ENCODE measurements around the gene CLDN9. TPM values are rescaled to one million over a fixed set of nuclear protein-coding genes. Genes with fewer than 3 reads are reported as not detected.

Gene CLDN9
- polyA plus RNA-seq, 2 of the 4 experiments (the other 2 are of a cell fraction) = 0.03 to 0.06 TPM

GRCh38 chr16:3004319-3004718, 8.4 kb upstream of the CLDN9 start:
- ChIA-PET CTCF (interaction anchor here (0.6 to 14.8 kb wide), 21 partner anchors 8 to 1278 kb away, joined by 3 to 214 read pairs (median 4); partner anchors contain the start of genes CLDN6, HCFC1R1, THOC6 and TNFRSF12A), POLR2A (interaction anchor here (1.7 to 9.6 kb wide), 2 partner anchors 17 to 24 kb away, joined by 7 to 107 read pairs; partner anchors contain the start of genes HCFC1R1, THOC6 and TNFRSF12A)
- Histone ChIP-seq H3K27ac (peak overlapping the region; percentile 76 to 87; a peak in 5 of 6 replicates), H3K4me3 (peak overlapping the region; percentile 65), H3K9me3 (no peaks in the 10 kb centered on the region), H3K4me1 (peaks cover 15% of the 10 kb centered on the region; the same call in 2 of the 3 replicates), H3K4me2 (peak overlapping the region; percentile 100)
- DNase-seq (ENCODE audit: low read depth in 1 of 2, low spot score in 1 of 2) (no peak), ATAC-seq (peak in 1 of 2 experiments; percentile 69; a peak in 3 of 6 replicates), FAIRE-seq (no peak)
- WGBS (ENCODE audit: missing lambda C conversion rate) = 3% methylated on average over 7 of the region's 67 CpGs
- no peak for TF ChIP-seq RCOR1 (IDR thresholded peaks at IDR 0.05; ENCODE audit: low read depth, low read length)
- TF ChIP-seq HDAC2 (IDR thresholded peaks at IDR 0.05) = no peak
- no peak for TF ChIP-seq MAFK (IDR thresholded peaks at IDR 0.05; ENCODE audit: partially characterized antibody)
- TF ChIP-seq, protein P1, sequence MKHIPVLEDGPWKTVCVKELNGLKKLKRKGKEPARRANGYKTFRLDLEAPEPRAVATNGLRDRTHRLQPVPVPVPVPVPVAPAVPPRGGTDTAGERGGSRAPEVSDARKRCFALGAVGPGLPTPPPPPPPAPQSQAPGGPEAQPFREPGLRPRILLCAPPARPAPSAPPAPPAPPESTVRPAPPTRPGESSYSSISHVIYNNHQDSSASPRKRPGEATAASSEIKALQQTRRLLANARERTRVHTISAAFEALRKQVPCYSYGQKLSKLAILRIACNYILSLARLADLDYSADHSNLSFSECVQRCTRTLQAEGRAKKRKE (CRISPR knock-in tag; IDR thresholded peaks at IDR 0.05; ENCODE audit: low read depth) = no peak
- no peak for TF ChIP-seq HEYL (CRISPR knock-in tag; IDR thresholded peaks at IDR 0.05)
- no peak for TF ChIP-seq JUN (IDR thresholded peaks at IDR 0.05)
- TF ChIP-seq, protein P2, sequence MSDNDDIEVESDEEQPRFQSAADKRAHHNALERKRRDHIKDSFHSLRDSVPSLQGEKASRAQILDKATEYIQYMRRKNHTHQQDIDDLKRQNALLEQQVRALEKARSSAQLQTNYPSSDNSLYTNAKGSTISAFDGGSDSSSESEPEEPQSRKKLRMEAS (IDR thresholded peaks at IDR 0.05) = no peak
- TF ChIP-seq CEBPB (IDR thresholded peaks at IDR 0.05) = no peak
- no peak for TF ChIP-seq EHF (CRISPR knock-in tag; IDR thresholded peaks at IDR 0.05)
- no peak for TF ChIP-seq FOSL2 (IDR thresholded peaks at IDR 0.05)
- no peak for TF ChIP-seq FOSL2 (CRISPR knock-in tag; IDR thresholded peaks at IDR 0.05)
- TF ChIP-seq POLR2AphosphoS2 (conservative IDR thresholded peaks at IDR 0.05; ENCODE audit: low read length) = no peak
- TF ChIP-seq CBX8 (IDR thresholded peaks at IDR 0.05) = no peak
- TF ChIP-seq MAZ (IDR thresholded peaks at IDR 0.05; ENCODE audit: borderline replicate concordance, low read depth, low read length) = no peak
- TF ChIP-seq HOXA7 (CRISPR knock-in tag; IDR thresholded peaks at IDR 0.05) = no peak
- TF ChIP-seq REST (IDR thresholded peaks at IDR 0.05) = no peak
- no peak for TF ChIP-seq TFCP2L1 (CRISPR knock-in tag; IDR thresholded peaks at IDR 0.05)
- no peak for TF ChIP-seq NPAS2 (CRISPR knock-in tag; IDR thresholded peaks at IDR 0.05; ENCODE audit: borderline replicate concordance)
- TF ChIP-seq FOXS1 (CRISPR knock-in tag; IDR thresholded peaks at IDR 0.05) = no peak
- TF ChIP-seq, protein P3, sequence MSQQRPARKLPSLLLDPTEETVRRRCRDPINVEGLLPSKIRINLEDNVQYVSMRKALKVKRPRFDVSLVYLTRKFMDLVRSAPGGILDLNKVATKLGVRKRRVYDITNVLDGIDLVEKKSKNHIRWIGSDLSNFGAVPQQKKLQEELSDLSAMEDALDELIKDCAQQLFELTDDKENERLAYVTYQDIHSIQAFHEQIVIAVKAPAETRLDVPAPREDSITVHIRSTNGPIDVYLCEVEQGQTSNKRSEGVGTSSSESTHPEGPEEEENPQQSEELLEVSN (IDR thresholded peaks at IDR 0.05; ENCODE audit: borderline replicate concordance, low read depth) = no peak

DNA sequence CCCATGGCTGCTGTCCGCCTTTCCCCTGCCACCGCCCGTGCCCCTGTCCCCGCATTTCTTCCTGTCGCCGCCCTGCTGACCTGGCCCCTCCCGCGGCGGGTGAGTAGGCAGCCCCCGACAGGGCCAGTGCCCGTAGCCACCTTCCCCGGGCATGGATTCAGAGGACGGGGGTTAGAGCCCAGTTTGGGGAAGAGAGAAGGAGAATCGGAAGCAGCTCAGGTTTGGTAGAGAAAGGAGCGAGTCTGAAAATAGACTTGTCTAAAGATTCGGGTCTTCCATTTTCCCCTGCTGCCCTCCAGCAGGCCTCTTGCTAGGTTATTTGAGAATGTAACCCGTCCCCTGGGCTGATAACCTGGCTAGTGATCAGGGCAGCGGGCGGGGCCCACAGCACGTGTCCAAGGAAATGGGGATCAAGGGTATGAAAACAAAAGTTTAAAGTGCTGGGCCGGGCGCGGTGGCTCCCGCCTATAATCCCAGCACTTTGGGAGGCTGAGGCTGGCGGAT, 7.9 kb upstream of the CLDN9 start:
- Histone ChIP-seq H3K4me3 (peak overlapping the region; percentile 65), H3K9me3 (no peaks in the 10 kb centered on the region), H3K4me1 (peaks cover 15% of the 10 kb centered on the region; the same call in 2 of the 3 replicates), H3K27ac (peak overlapping the region; percentile 76 to 87), H3K4me2 (peak overlapping the region; percentile 100)
- CTCF ChIA-PET = interaction anchor here (1.2 to 14.8 kb wide), 4 partner anchors 10 to 25 kb away, joined by 3 to 214 read pairs (median 64); partner anchors contain the start of genes CLDN6, HCFC1R1, THOC6 and TNFRSF12A
- FAIRE-seq = no peak
- POLR2A ChIA-PET = interaction anchor here (1.7 to 9.6 kb wide), 2 partner anchors 17 to 24 kb away, joined by 7 to 107 read pairs; partner anchors contain the start of genes HCFC1R1, THOC6 and TNFRSF12A
- peak in 1 of 2 experiments; percentile 36 for DNase-seq (ENCODE audit: low read depth in 1 of 2, low spot score in 1 of 2)
- peak in 1 of 2 experiments; percentile 5; a peak in 1 of 6 replicates for ATAC-seq
- whole genome bisulfite sequencing (ENCODE audit: missing lambda C conversion rate) = 24% methylated on average over 15 of the region's 25 CpGs
- no peak for TF ChIP-seq KDM1A (IDR thresholded peaks at IDR 0.05; ENCODE audit: low read depth)
- no peak for TF ChIP-seq MYC (IDR thresholded peaks at IDR 0.05; ENCODE audit: borderline replicate concordance, low read length)
- TF ChIP-seq, protein P1 (CRISPR knock-in tag; IDR thresholded peaks at IDR 0.05; ENCODE audit: low read depth) = no peak
- TF ChIP-seq HMGXB4 (CRISPR knock-in tag; IDR thresholded peaks at IDR 0.05; ENCODE audit: borderline replicate concordance) = no peak
- TF ChIP-seq FOXS1 (CRISPR knock-in tag; IDR thresholded peaks at IDR 0.05) = no peak
- no peak for TF ChIP-seq HOXA7 (CRISPR knock-in tag; IDR thresholded peaks at IDR 0.05)
- TF ChIP-seq, protein P4, sequence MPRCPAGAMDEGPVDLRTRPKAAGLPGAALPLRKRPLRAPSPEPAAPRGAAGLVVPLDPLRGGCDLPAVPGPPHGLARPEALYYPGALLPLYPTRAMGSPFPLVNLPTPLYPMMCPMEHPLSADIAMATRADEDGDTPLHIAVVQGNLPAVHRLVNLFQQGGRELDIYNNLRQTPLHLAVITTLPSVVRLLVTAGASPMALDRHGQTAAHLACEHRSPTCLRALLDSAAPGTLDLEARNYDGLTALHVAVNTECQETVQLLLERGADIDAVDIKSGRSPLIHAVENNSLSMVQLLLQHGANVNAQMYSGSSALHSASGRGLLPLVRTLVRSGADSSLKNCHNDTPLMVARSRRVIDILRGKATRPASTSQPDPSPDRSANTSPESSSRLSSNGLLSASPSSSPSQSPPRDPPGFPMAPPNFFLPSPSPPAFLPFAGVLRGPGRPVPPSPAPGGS (IDR thresholded peaks at IDR 0.05) = no peak
- no peak for TF ChIP-seq GATA3 (IDR thresholded peaks at IDR 0.05; ENCODE audit: borderline replicate concordance)
- TF ChIP-seq SMC3 (IDR thresholded peaks at IDR 0.05) = no peak
- TF ChIP-seq CHD2 (IDR thresholded peaks at IDR 0.05; ENCODE audit: low read length, partially characterized antibody) = no peak
- no peak for TF ChIP-seq CBX2 (IDR thresholded peaks at IDR 0.05; ENCODE audit: borderline replicate concordance, low read depth)

Data from A549 (cell line).